Activated CD8-positive, alpha-beta T cell treated with anti-CD3 and anti-CD28 coated beads for 36 hours (primary cell): Measurements from ENCODE around the gene SYK. TPM values are rescaled to one million over a fixed set of nuclear protein-coding genes. Genes with fewer than 3 reads are reported as not detected.

Source experiments
- ATAC-seq: fragments of 200-7000 bp; cut with Tn5 transposase; one replicate; pipeline ENCODE4 v1.10.0; 2021; ENCODE audit warnings: mild to moderate bottlenecking, moderate library complexity
- CTCF ChIA-PET: fragments of 350-600 bp; sonication (Branson Sonifier 250); formaldehyde crosslinking; loops from one replicate; lab custom pipeline; 2021; ENCODE audit warnings: antibody characterized with exemption; lab: Charles Lee
- POLR2A ChIA-PET: fragments of 350-600 bp; sonication (Branson Sonifier 250); formaldehyde crosslinking; loops from one replicate; lab custom pipeline; 2021; ENCODE audit warnings: antibody characterized with exemption; lab: Charles Lee
- DNase-seq: peaks from one replicate; pipeline ENCODE4 v3.0.0-alpha.2; 2020
- H3K27ac Mint-ChIP-seq: one replicate; pipeline ENCODE4 v1.8.0; 2021; ENCODE audit warnings: mild to moderate bottlenecking, mixed read lengths
- H3K27me3 Mint-ChIP-seq: one replicate; pipeline ENCODE4 v1.8.0; 2021; ENCODE audit warnings: mixed read lengths
- H3K36me3 Mint-ChIP-seq: one replicate; pipeline ENCODE4 v1.8.0; 2021; ENCODE audit warnings: low read depth, mixed read lengths
- H3K4me1 Mint-ChIP-seq: one replicate; pipeline ENCODE4 v1.8.0; 2021; ENCODE audit warnings: low read depth, mixed read lengths
- H3K4me3 Mint-ChIP-seq: one replicate; pipeline ENCODE4 v1.8.0; 2021; ENCODE audit warnings: mild to moderate bottlenecking, moderate library complexity, mixed read lengths
- H3K9me3 Mint-ChIP-seq: one replicate; pipeline ENCODE4 v1.8.0; 2021; ENCODE audit warnings: mixed read lengths
- CTCF ChIP-seq: fragments of 200-600 bp; IDR thresholded peaks from one replicate; pipeline ENCODE4 v1.8.0; 2022; ENCODE audit warnings: antibody characterized with exemption, mild to moderate bottlenecking
- intact Hi-C: fragments of 100-400 bp; cut with micrococcal nuclease; formaldehyde crosslinking; loops from one replicate; pipeline ENCODE4 v1.10.0; 2022
- total RNA-seq, 2 experiments: library from RNA; stranded (reverse); gene quantifications; one replicate each; pipeline ENCODE4 v1.2.3, GENCODE V29; 2021

Gene SYK
- total RNA-seq, 2 experiments from 2014 or later = 0.20 to 0.56 TPM

DNA sequence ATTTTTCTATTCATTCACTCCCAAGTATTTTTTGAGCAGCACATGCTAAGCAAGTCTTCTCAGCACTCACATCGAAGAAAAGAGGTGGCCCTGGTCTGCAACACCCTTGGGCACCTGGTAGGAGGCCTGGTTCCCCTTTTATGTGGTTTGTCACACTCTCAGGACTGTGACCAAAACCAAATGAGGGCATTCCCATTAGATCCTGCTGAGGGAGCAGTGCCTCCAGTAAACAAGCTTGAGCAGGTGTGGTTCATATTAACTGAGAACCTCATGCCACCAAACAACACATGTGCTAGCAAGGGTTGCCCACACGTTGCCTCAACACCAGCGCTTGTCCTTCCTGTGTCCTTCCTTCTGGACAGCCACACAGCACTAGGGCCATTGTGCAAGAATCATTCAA is 26.9 kb upstream of the SYK start:
- ATAC-seq (no peak), DNase-seq (no peak)
- Mint-ChIP-seq H3K36me3 (no peaks in the 10 kb centered on the region), H3K4me3 (no peak overlapping the region), H3K4me1 (no peaks in the 10 kb centered on the region), H3K27ac (no peak overlapping the region), H3K27me3 (peaks cover 6% of the 10 kb centered on the region), H3K9me3 (no peaks in the 10 kb centered on the region)
- CTCF ChIA-PET = no interaction called here
- intact Hi-C loops = no loop called here
- TF ChIP-seq CTCF = no peak
- POLR2A ChIA-PET = interaction anchor here (0.5 kb wide), 1 partner anchor 112 kb away, joined by 3 read pairs; no protein-coding TSS in a partner anchor

- no peak overlapping the region for H3K4me3 Mint-ChIP-seq
- H3K36me3 Mint-ChIP-seq = no peaks in the 10 kb centered on the region
- POLR2A ChIA-PET = no interaction called here
- no peak overlapping the region for H3K27ac Mint-ChIP-seq
- no peaks in the 10 kb centered on the region for H3K4me1 Mint-ChIP-seq
- H3K27me3 Mint-ChIP-seq = peaks cover 6% of the 10 kb centered on the region
- DNase-seq (no peak), ATAC-seq (no peak)
- CTCF ChIA-PET = no interaction called here
- intact Hi-C loops = no loop called here
- H3K9me3 Mint-ChIP-seq = no peaks in the 10 kb centered on the region
- no peak for TF ChIP-seq CTCF
Observed at GRCh38 chr9:90775657-90776056, 26.0 kb upstream of the SYK start.

GRCh38 chr9:90778746-90779145 is 22.9 kb upstream of the SYK start:
- no peak for TF ChIP-seq CTCF
- ATAC-seq (no peak), DNase-seq (no peak)
- H3K4me1 Mint-ChIP-seq = no peaks in the 10 kb centered on the region
- H3K4me3 Mint-ChIP-seq = no peak overlapping the region
- CTCF ChIA-PET = no interaction called here
- H3K9me3 Mint-ChIP-seq = no peaks in the 10 kb centered on the region
- POLR2A ChIA-PET = no interaction called here
- no peaks in the 10 kb centered on the region for H3K36me3 Mint-ChIP-seq
- H3K27ac Mint-ChIP-seq = no peak overlapping the region
- peaks cover 3% of the 10 kb centered on the region for H3K27me3 Mint-ChIP-seq
- intact Hi-C loops = no loop called here

DNA sequence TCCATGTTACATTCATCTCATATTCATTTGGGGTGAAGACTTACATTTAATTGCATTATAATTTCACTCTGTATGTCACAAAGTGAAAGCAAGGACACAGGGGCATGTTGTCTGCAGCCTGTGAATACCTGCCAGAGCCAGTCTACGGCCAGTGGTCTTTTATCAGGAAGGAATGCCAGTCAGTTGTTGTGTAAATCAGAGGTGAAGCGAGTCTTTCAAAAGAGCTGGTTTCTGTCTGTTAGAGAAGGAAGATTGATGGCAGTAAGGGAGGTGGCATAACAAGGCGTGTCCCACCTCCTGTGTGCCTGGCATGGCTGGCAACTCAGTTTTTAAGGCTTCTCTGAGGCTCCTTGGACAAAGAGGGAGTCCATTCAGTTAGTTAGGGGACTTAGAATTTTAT is 18.1 kb upstream of the SYK start:
- Mint-ChIP-seq H3K9me3 (no peaks in the 10 kb centered on the region), H3K27me3 (no peaks in the 10 kb centered on the region), H3K4me3 (no peak overlapping the region), H3K36me3 (no peaks in the 10 kb centered on the region), H3K27ac (no peak overlapping the region), H3K4me1 (no peaks in the 10 kb centered on the region)
- no peak for DNase-seq
- no peak for ATAC-seq
- ChIA-PET CTCF (no interaction called here), POLR2A (no interaction called here)
- intact Hi-C loops = no loop called here
- no peak for TF ChIP-seq CTCF

DNA sequence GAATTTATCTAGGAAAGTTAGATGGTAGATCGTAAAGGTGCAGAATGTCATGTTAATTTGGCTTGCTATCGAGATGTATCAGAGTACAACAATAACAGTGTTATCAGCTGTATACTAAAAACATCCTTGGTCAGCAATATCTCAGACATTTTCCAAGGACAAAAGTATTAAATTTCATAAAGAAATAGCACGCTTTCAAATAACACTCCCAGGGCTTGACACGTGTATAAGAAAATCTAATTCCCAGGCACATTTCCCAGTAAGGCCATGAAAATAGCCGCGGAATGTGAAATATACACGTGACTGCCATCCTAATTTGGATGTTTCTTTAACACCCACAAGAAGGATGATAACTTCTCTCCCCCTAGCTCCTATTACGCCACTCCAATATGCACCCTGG is 17.7 kb upstream of the SYK start:
- Mint-ChIP-seq H3K9me3 (no peaks in the 10 kb centered on the region), H3K4me1 (no peaks in the 10 kb centered on the region), H3K36me3 (no peaks in the 10 kb centered on the region), H3K4me3 (no peak overlapping the region), H3K27ac (no peak overlapping the region), H3K27me3 (peaks cover 4% of the 10 kb centered on the region)
- TF ChIP-seq CTCF = no peak
- POLR2A ChIA-PET = no interaction called here
- DNase-seq (no peak), ATAC-seq (no peak)
- CTCF ChIA-PET = no interaction called here
- intact Hi-C loops = no loop called here
